Rectal smooth muscle tissue (tissue), 1 donor: ENCODE measurements around the gene MRPL40.

Experiments used
- H3K27ac ChIP-seq: one replicate; pipeline ENCODE4 v1.7.0; 2013; ENCODE audit warnings: low read depth, low read length, inconsistent platforms
- H3K27me3 ChIP-seq: one replicate; pipeline ENCODE4 v1.7.0; 2013; ENCODE audit warnings: low read length; ENCODE audit not compliant: control insufficient read depth, insufficient read depth
- H3K36me3 ChIP-seq: one replicate; pipeline ENCODE4 v1.7.0; 2013; ENCODE audit warnings: low read length; ENCODE audit not compliant: control insufficient read depth, insufficient read depth
- H3K4me1 ChIP-seq: one replicate; pipeline ENCODE4 v1.7.0; 2013; ENCODE audit warnings: low read length; ENCODE audit not compliant: control insufficient read depth, insufficient read depth
- H3K4me3 ChIP-seq: one replicate; pipeline ENCODE4 v1.7.0; 2013; ENCODE audit warnings: low read length
- H3K9ac ChIP-seq: one replicate; pipeline ENCODE4 v1.7.0; 2013; ENCODE audit warnings: low read length

MRPL40 gene

DNA sequence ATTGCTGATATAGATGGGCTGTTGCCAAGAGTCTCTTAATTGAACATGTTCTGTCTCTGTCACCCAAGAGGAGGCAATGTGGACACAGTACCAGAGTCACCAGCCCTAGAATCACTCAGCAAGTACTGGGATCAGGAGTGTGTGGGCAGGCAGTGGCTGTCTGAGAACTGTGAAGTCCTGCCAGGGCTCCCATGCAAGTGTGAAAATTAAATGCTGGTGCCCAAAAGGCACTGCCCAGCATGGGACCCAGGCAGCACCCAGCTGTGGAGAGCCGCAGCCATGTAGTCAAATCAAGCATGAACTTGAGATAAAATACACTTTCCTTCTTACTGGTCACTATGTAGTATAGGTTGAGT, 20.7 kb upstream of the MRPL40 start:
- Histone ChIP-seq H3K27me3 (no peaks in the 10 kb centered on the region), H3K36me3 (peaks cover 5% of the 10 kb centered on the region), H3K9ac (no peak overlapping the region), H3K4me3 (no peak overlapping the region), H3K4me1 (no peaks in the 10 kb centered on the region), H3K27ac (no peak overlapping the region)

DNA sequence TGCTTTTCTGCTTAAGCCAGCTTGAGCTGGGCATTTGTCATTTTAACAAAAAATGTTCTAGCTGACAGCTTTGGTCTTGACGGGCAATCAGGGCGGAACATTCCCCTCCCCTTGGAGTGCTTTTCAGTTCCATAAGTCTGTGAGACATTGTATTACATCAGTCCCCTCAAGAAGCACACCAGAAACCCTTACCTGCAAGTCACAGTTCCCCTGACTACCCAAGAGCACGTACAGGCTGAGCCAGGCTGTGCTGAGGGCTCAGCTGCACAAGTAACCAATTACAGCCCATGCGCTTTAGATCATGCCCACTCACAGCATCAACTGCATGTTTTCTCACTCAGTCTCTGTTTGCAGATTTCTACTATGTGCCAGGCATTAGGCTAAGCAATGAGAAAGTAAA, 19.9 kb upstream of the MRPL40 start:
- no peak overlapping the region for H3K27ac ChIP-seq

DNA sequence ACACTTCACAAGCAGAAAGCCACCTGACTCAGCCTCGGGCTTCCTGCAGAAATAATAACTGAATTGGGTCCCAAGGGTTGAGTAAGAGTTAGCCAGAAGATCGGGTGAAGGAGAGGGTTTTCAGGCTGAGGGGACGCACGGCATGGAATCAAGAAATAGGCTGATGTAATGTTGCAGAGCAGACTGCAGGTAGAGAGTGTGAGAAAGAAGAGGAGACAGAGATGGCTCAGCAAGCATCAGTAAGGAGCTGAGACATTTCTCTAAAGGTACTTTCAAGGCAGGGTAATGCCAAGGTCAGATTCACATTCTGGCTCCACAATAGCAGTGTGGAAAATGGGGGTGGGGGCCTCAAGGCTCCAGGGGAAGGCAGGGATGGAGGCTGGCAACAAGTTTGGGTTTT, 19.4 kb upstream of the MRPL40 start:
- H3K27ac ChIP-seq, result no peak overlapping the region
- no peak overlapping the region for H3K9ac ChIP-seq
- H3K4me3 ChIP-seq, result no peak overlapping the region
- peaks cover 4% of the 10 kb centered on the region for H3K36me3 ChIP-seq
- H3K27me3 ChIP-seq, result no peaks in the 10 kb centered on the region
- H3K4me1 ChIP-seq, result no peaks in the 10 kb centered on the region

More for the DNA sequence above, 19.9 kb upstream of the MRPL40 start:
- H3K4me1 ChIP-seq, result no peaks in the 10 kb centered on the region
- no peaks in the 10 kb centered on the region for H3K27me3 ChIP-seq
- no peak overlapping the region for H3K4me3 ChIP-seq
- H3K9ac ChIP-seq, result no peak overlapping the region
- H3K36me3 ChIP-seq, result peaks cover 5% of the 10 kb centered on the region

DNA sequence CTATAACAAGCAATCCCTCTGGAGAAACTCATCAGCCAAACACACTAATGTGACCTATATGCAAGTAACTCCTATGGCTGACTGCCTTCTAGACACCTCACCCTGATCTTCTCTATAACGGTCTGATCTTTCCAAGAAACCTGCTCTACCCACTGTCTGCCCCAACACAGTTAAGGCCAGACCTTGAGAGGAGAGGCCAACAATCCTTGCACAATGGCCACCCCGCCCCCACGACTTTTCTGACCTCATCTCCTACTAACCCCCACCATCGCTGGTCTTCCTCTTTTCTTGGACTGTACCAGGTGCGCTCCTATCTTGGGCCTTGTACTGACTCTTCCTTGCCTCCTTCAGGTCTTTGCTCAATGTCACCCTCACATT, 13.3 kb upstream of the MRPL40 start:
- H3K9ac ChIP-seq, result no peak overlapping the region
- no peaks in the 10 kb centered on the region for H3K36me3 ChIP-seq
- no peaks in the 10 kb centered on the region for H3K4me1 ChIP-seq
- no peak overlapping the region for H3K27ac ChIP-seq
- no peaks in the 10 kb centered on the region for H3K27me3 ChIP-seq
- no peak overlapping the region for H3K4me3 ChIP-seq

DNA sequence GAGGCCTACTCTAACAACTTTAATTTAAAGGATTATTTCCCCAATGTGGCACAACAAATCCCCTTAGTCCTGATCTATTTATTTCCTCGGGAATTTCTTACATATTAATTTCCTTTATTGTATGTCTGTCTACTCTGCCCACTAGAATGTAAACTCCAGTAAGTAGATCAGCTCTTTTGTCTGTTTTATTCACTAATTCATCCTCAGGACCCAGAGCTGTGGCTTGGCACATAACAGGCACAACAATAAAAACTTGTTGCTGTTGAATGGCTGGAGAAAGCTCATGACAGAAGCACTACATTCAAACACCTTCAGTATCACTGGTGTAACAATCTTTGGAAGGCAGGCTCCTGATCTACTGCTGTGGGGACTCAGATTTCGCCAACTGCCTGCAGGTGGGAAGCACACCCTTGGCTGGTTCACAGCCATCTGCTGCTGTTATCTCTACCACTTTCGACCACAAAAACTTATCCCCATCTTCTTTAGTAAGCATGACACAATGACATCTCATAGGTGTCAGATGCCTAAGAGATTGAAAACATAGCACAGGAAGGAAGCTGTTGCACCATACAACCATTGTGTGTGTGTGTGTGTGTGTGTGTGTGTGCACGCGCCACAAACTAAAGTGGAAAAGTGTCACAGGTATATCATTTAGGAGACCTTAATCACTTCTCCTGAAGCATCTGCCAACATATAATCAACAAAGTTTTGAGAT, 12.7 kb upstream of the MRPL40 start:
- H3K4me1 ChIP-seq, result no peaks in the 10 kb centered on the region
- no peak overlapping the region for H3K27ac ChIP-seq
- no peak overlapping the region for H3K9ac ChIP-seq
- no peaks in the 10 kb centered on the region for H3K27me3 ChIP-seq
- H3K36me3 ChIP-seq, result no peaks in the 10 kb centered on the region
- H3K4me3 ChIP-seq, result no peak overlapping the region

DNA sequence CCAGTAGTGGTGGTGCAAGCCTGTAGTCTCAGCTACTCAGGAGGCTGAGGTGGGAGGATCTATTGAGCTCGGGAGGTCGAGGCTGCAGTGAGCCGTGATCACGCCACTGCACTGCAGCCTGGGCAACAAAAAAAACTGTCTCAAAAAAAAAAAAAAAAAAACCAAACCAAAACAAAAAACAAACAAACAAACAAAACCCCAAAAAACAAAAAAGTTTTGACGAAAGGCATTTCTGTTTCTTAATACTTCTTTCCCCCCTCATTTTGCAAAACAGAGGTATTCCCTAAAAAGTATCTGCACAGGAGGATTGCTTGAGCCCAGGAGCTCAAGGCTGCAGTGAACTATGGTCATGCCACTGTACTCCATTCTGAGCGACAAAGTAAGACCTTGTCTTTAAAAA, 12.0 kb upstream of the MRPL40 start:
- H3K27me3 ChIP-seq, result no peaks in the 10 kb centered on the region
- no peak overlapping the region for H3K27ac ChIP-seq
- no peak overlapping the region for H3K4me3 ChIP-seq
- no peaks in the 10 kb centered on the region for H3K36me3 ChIP-seq
- no peak overlapping the region for H3K9ac ChIP-seq
- H3K4me1 ChIP-seq, result no peaks in the 10 kb centered on the region

DNA sequence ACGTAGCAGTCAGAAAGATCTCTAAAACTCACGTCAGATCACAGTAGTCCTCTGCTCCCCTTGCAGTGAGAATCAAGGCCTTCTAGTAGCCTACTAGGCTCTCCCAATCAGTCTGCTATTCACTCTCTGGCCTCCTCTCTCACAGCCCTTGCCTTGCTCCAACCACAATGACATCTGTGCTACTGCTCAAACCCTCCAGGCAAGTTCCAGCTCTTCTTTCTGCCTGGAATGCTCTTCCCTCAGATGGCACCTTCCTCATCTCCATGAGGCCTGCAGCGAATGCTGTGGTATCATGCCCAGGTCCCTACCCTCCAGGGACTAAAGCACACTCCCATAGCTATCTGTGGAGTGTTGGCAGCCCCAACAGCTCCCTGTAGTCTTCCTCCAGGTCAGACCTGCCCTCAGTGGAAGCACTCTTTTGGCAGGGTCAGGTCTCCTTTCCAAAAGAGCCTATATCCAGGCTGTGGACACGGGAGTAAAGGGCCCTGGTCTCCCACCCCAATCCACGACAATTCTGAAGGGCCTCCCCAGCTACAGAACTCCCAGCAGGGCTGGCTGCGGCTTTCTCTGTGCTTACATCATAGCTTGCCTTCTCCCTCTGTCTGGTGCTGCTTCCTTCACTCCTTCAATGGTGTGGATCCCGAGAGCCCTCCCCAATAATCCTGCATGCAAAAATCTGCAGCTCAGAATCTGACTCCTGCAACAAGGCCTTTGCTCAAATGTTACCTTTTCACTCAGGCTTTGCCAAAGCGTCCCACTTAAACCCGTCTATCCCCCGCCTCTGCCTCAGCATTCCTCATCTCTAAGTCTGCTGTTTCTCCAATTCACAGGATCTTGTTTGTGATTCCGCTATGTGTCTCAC, 9.7 kb upstream of the MRPL40 start:
- Histone ChIP-seq H3K4me1 (no peaks in the 10 kb centered on the region), H3K4me3 (no peak overlapping the region), H3K36me3 (no peaks in the 10 kb centered on the region), H3K27ac (no peak overlapping the region), H3K27me3 (no peaks in the 10 kb centered on the region), H3K9ac (no peak overlapping the region)

DNA sequence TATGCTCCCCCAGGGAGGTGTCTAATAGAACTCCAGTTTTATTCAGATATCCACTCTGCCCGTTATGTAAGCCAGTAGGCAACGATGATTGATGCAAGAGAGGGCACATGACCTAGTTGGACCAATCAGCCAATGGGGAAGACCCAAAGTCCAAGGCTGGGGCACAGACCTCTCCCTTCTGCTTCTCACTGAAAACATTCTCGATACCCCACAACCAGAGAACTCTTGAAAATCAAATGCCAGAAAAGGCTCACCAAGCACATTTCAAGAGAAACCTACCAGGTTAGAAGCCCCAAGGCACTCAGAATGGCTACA, 8.2 kb upstream of the MRPL40 start:
- H3K27me3 ChIP-seq, result no peaks in the 10 kb centered on the region
- H3K9ac ChIP-seq, result no peak overlapping the region
- no peak overlapping the region for H3K27ac ChIP-seq
- H3K4me1 ChIP-seq, result no peaks in the 10 kb centered on the region
- H3K4me3 ChIP-seq, result no peak overlapping the region
- no peaks in the 10 kb centered on the region for H3K36me3 ChIP-seq

DNA sequence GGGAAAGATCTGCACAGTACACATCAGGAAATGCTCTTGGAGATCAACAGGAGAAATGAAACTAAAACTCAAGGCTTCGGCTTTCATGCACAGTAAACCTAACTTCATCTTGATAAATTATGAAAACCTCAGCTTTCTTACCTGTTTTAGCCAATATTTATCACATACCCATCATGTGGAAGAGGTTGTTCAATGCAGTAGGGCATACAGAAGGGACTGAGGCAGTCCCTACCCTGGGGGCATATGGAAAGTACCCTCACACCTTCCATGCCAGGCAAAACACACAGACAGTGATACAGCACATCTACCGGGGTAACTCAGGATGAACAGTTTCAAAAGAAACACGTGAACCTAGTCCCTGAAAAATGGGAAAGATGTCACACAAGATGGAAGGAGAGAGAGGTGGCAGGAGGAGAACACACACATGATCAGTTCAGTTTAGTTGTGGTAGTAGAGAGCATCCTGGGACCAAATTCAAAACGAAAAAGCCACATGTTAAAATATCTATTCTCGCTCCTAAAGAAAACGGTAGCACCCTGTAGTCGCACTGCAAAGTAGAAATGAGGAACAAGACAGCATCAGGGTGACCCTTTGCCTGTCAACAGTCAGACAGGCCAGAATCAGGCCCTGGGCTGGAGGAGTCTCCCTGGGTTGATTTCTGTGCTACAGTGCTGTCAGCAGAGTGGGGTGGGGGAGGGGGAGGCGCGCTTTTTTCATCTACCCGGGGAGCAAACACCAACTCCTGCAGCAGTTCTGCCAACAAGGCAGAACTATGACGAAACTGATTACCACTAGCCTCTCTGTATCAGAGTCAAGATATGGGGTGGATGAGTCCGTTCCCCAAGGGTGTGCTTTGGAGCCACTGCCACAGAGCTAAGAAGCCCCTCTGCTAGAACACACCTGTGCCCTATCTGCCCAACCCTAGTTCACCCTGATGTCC, 2.1 kb upstream of the MRPL40 start:
- Histone ChIP-seq H3K4me3 (peak overlapping the region; percentile 91), H3K27ac (no peak overlapping the region), H3K4me1 (peaks cover 14% of the 10 kb centered on the region), H3K27me3 (no peaks in the 10 kb centered on the region), H3K9ac (peak overlapping the region; percentile 8), H3K36me3 (peaks cover 6% of the 10 kb centered on the region)

DNA sequence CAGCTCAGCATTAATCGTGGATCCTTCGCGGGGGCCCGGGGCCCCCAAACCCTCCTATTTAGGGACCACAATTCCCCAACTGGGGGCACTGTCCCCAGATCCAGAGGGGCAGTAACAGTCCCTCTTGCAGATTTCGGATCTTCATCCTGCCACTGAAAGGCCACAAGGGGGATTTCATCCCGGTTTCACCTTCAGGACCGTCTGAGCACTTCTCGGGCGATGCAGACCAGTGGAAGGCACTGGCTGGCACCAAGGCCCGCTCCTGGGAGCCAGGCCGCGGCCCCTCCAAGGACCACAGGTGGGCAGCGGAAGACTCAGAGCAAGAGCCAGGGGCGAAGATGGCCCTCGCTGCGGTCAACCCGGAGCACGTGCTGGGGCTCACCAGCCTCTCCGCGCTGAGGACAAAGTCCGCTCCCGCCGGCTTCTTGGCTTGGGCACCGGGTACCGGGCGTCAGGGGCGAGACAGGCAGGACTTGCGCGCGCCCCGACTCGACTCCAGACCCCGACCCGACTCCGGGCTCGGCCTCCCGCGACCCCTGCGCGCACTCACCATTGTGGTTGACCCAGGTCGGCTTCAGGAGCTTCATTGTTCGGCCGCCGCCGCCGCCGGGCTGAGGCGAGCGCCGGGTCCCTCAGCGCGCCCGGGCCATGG, 1.3 kb upstream of the MRPL40 start:
- Histone ChIP-seq H3K27me3 (no peaks in the 10 kb centered on the region), H3K27ac (no peak overlapping the region), H3K4me3 (peak overlapping the region; percentile 91), H3K4me1 (peaks cover 14% of the 10 kb centered on the region), H3K9ac (peak overlapping the region; percentile 8), H3K36me3 (peaks cover 12% of the 10 kb centered on the region)

DNA sequence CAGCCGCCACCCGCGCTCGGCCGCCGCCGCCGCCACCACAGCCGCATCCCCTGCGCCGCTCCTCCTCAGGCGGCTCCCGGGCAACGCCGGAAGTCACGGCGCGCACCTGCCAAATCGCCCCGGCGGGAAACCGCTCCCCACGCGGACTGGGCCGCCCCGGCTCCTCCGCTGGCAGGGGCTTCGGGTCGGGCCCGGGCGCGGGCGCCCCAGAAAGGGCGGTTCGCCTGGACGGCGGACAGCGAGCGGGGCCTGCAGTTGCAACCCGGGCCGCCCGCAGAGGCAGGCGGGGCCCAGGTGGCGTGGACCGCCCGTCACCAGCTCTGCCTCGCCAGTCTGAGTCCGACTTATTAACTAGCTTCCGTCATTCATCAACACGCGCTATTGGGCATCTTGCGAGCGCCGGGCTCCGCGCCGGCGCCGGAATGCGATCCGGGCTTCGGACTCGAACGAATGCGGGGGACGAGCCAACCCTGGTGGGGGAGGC, 654 bp upstream of the MRPL40 start, which contains the start of gene HIRA:
HIRA (minus strand) TSS at position 85 of the 484 bp plus-strand sequence. CDS start 257 bp downstream, outside the sequence.
- peaks cover 12% of the 10 kb centered on the region for H3K36me3 ChIP-seq
- H3K4me1 ChIP-seq, result peaks cover 14% of the 10 kb centered on the region
- peak within 1 kb of the TSS; percentile 96 for H3K27ac ChIP-seq
- H3K4me3 ChIP-seq, result peak within 1 kb of the TSS; percentile 91
- peak within 1 kb of the TSS; percentile 85 for H3K9ac ChIP-seq
- H3K27me3 ChIP-seq, result no peaks in the 10 kb centered on the region

DNA sequence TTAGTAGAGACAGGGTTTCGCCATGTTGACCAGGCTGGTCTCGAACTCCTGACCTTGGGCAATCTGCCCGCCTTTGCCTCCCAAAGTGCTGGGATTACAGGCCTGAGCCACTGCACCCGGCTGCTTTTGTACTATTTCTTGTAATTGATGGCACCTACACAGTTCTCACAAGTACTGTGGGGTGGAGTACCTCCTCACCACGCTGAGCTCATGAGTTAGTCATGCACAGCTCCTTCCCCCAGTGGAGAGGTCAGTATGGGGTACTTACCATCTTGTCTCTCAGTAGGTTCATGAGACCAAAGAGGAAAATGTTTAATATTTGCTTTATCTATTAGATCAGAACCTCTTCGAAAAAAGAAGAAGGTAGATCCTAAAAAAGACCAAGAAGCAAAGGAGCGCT, 2.1 kb downstream of the MRPL40 start:
- Histone ChIP-seq H3K27me3 (no peaks in the 10 kb centered on the region), H3K9ac (no peak overlapping the region), H3K36me3 (peaks cover 12% of the 10 kb centered on the region), H3K4me3 (no peak overlapping the region), H3K4me1 (peaks cover 13% of the 10 kb centered on the region), H3K27ac (no peak overlapping the region)
